Endometrium (tissue), 2 donors: Measurements from ENCODE around the gene SLC6A4.
"Not testable (repeated sequence)": the region's sequence is repeated elsewhere in the genome, so short reads cannot be mapped to it uniquely, and the experiment has no call there.

Source experiments
- FAIRE-seq: peaks from 2 replicates; lab custom pipeline; 2012; peaks lifted over from hg19 to GRCh38; lab: Jason Lieb, UNC
- donor health status: control.
- donor health status: control.

The SLC6A4 gene

GRCh38 chr17:30219315-30219714 is 16.2 kb downstream of the SLC6A4 start:
- FAIRE-seq: no peak

- no peak for FAIRE-seq
Observed at GRCh38 chr17:30218799-30219198, 16.7 kb downstream of the SLC6A4 start.

- FAIRE-seq: no peak
Observed at GRCh38 chr17:30217746-30218245, 17.7 kb downstream of the SLC6A4 start.

DNA sequence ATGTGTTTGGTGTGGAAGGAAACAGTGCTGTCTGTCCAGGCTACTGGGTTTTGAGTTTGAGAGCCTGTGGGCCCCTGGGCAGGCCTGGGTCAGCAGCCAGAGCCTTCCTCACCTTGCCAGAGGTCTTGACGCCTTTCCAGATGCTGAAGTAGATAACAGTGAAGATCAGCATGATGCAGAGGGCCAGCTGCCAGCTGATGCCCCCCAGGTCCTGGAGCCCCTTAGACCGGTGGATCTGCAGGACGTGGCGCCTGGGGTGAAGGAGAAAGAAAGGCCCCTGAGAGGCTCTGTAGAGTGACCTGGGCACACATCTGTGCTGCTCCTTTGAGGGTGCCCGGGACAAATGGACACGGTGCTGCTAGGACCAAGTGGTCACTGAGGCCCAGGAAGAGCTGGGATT is 18.4 kb downstream of the SLC6A4 start:
- FAIRE-seq: no peak

DNA sequence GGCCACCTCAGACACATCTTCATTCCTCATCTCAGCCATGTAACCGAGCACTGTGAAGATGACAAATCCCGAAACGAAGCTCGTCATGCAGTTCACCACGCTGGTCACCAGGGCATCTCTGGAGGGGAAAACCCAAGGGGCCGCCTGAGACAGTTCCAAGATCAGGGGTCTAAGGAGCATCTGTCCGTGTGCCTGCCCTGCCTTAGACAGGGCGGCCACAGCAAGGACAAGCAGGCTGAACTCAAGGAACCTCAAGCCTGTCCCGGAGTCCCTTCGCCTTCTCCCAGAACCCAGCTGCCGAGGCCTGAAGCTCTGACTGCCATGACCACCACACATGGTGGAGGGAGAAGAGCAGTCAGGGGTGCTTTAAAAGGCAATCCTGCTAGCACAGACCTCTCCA is 22.7 kb downstream of the SLC6A4 start:
- no peak for FAIRE-seq

- FAIRE-seq: no peak
Observed at GRCh38 chr17:30211371-30211770, 24.1 kb downstream of the SLC6A4 start.

- FAIRE-seq: no peak
Observed at GRCh38 chr17:30210901-30211300, 24.6 kb downstream of the SLC6A4 start.

GRCh38 chr17:30210366-30210765 is 25.1 kb downstream of the SLC6A4 start:
- no peak for FAIRE-seq

DNA sequence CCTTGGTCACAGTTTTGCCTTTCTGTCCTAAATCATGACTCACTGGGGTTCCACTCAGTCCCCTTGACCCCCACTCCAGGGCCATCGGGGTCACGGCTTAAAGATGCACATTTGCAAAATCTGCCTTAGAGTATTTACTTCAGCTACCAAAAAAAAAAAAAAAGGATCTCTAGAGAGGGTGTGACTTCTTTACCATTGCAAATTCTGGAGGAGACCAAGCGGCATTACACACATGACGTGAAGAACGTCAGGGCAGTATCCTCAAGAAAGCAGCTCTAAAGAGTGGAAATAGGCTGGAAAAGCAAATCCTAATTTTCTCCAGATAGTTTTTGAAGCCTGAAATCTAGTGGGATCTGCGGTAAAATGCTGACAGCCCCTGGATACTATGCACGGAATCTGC is 25.6 kb downstream of the SLC6A4 start:
- FAIRE-seq: no peak

DNA sequence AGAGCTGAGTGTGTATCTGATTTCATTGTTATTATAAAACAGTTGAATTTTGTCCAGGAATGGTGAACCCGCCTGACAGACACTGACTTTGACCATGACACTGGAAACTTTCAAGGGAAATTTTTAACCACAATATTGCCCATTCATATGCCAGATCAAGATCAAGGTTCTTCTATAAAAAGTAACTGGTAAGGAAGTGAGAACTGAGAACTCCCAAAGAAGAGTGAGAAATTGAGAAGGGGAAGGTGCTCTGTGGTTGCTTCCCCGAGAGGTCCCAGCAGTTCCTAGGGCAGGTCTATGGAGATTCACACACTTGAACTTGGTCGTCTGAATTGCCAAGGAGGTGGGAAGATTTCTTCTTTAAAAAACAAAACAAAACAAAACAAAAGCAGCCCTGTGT is 27.3 kb downstream of the SLC6A4 start:
- no peak for FAIRE-seq

DNA sequence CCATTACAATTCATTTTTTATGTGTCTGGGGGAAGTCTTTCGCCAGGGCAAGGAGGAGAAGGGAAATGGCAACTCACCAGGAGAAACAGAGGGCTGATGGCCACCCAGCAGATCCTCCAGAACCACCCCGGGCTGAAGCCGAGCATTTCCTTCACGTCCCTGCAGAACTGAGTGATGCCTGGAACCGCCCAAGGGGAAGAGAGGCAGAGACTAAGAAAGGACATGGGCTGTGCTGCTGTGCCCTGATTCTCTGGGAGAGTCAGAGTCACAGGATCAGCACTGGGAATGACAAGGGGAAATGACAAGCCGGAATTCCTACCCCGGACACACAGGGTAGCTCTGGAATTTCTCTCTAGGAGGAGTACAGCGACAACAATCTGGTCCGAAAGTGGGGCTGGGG is 27.8 kb downstream of the SLC6A4 start:
- FAIRE-seq: no peak

- FAIRE-seq: no peak
Observed at GRCh38 chr17:30203471-30203981, 32.0 kb downstream of the SLC6A4 start.

DNA sequence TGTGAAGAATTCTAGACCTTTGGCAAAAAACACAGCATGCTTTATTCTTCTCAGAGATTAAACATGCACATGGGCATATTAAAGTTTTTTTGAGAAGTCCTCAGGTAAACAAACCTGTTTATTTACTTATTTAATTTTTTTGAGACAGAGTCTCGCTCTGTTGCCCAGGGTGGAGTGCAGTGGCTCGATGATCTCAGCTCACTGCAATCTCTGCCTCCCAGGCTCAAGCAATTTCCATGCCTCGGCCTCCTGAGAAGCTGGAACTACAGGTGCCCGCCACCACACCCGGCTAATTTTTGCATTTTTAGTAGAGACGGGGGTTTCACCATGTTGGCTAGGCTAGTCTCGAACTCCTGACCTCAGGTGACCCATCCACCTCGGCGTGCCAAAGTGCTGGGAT is 34.8 kb downstream of the SLC6A4 start:
- not testable (repeated sequence) for FAIRE-seq

GRCh38 chr17:30200106-30200505 is 35.4 kb downstream of the SLC6A4 start:
- FAIRE-seq: no peak

- FAIRE-seq: no peak
Observed at GRCh38 chr17:30199600-30199999, 35.9 kb downstream of the SLC6A4 start.

GRCh38 chr17:30197416-30197815 is 38.1 kb downstream of the SLC6A4 start:
- no peak for FAIRE-seq

GRCh38 chr17:30196504-30196903 is 39.0 kb downstream of the SLC6A4 start:
- no peak for FAIRE-seq

DNA sequence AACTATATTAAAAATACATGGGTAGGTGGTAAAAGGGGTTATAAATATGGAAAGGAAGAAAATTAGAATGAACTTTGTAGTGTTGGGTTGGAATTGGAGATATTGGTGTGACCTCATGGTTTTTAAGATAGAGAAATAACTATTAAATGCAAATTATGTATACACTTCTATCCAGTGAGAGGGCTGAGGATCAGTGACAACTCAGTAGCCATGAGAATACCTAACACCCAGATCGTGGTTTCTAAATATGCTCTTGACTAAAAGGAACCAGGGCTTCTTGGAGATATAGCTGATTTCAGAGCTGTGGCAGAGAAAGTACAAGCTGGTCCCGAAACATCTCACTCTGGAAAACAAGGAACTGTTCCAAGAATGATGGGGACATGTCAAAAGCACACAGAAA is 44.4 kb downstream of the SLC6A4 start:
- no peak for FAIRE-seq

GRCh38 chr17:30188211-30188939 is 47.1 kb downstream of the SLC6A4 start:
- FAIRE-seq: no peak

DNA sequence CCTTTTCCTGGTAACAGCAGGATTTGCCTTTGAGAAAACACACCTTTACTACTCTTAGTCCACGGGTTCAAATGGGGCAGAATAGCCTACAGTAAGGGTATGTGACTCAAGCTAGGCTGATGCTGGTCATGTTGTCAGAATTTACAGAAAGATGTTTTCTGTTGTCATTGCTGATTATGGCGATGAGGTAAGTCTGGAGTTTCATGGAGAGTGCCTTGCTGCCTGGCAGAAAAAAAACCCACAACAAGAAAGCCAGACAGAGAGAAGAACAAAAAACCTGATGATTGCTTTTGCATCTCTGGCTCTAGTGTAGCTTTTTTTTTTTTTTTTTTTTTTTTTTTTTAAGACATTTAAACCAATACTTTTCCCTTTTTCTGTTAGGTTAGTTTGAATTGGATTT is 47.9 kb downstream of the SLC6A4 start:
- no peak for FAIRE-seq

- no peak for FAIRE-seq
Observed at GRCh38 chr17:30186761-30187160, 48.7 kb downstream of the SLC6A4 start.

GRCh38 chr17:30176855-30177254 is 58.6 kb downstream of the SLC6A4 start:
- no peak for FAIRE-seq

GRCh38 chr17:30174556-30174955 is 60.9 kb downstream of the SLC6A4 start:
- no peak for FAIRE-seq

DNA sequence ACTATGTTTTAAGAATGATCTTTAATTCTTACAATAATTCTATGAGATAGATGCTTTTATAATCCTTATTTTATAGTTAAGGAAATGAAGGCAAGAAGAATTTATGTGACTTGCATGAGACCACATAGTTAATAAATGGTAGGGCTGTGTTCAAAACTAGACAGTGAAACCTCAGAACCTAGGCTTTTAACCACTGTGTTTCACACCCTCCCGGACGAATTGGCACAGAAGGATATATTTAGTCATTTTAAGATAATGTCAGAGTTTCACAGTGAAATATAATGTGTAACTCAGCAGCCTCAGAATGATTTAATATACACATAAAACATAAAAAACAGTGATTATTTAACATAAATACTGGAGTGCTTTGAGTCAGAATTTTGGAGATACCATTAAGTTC is 61.8 kb downstream of the SLC6A4 start:
- FAIRE-seq: no peak
